Gastroesophageal sphincter (tissue), 4 donors: ENCODE data around the gene FAM114A1. TPM values are rescaled to one million over a fixed set of nuclear protein-coding genes. Genes with fewer than 3 reads are reported as not detected.

Source experiments
- ATAC-seq: fragments of 150-250 bp; one replicate; pipeline ENCODE4 v1.9.1; 2016; ENCODE audit warnings: mild to moderate bottlenecking, moderate library complexity
- H3K27ac ChIP-seq, 4 donors: fragments of 200-600 bp; sonication (generic) in 3 of 4; 1 replicate in 3 of 4; 2 replicates in 1 of 4; pipeline ENCODE4 v1.5.1; 2016 to 2019
- H3K27me3 ChIP-seq: fragments of 200-600 bp; sonication (generic); one replicate; pipeline ENCODE4 v1.5.1; 2019
- H3K36me3 ChIP-seq, 2 donors: fragments of 200-600 bp; sonication (generic); one replicate each; pipeline ENCODE4 v1.5.1; 2019; ENCODE audit warnings: control low read depth in 1 of 2
- H3K4me1 ChIP-seq, 3 donors: fragments of 200-600 bp; sonication (generic); 1 replicate in 2 of 3; 2 replicates in 1 of 3; pipeline ENCODE4 v1.5.1; 2016 to 2019; ENCODE audit warnings: control low read depth in 2 of 3
- H3K4me3 ChIP-seq, 2 donors: fragments of 200-600 bp; sonication (generic); one replicate each; pipeline ENCODE4 v1.5.1; 2019; ENCODE audit warnings: mild to moderate bottlenecking in 1 of 2, moderate library complexity in 1 of 2
- H3K9me3 ChIP-seq, 3 donors: fragments of 200-600 bp; sonication (generic); one replicate each; pipeline ENCODE4 v1.5.1; 2017 to 2019; ENCODE audit warnings: control low read depth in 2 of 3
- EP300 ChIP-seq: sonication (generic); formaldehyde crosslinking; IDR thresholded peaks from one replicate; pipeline ENCODE4 v1.6.1; 2017; ENCODE audit warnings: antibody characterized with exemption, mild to moderate bottlenecking
- POLR2A ChIP-seq, 2 donors: fragments of 450-650 bp; IDR thresholded peaks; one replicate each; pipeline ENCODE4 v1.6.1; 2017; ENCODE audit warnings: antibody characterized with exemption in 2 of 2, mild to moderate bottlenecking in 2 of 2, moderate library complexity in 1 of 2
- POLR2AphosphoS5 ChIP-seq: sonication (generic); formaldehyde crosslinking; IDR thresholded peaks from one replicate; pipeline ENCODE4 v1.6.1; 2017; ENCODE audit warnings: antibody characterized with exemption
- WGBS, 2 donors: methylation state at CpG; one replicate each; pipeline ENCODE4 v1.1.5; 2018; ENCODE audit warnings: low coverage in 1 of 2; 5-methylcytosine and 5-hydroxymethylcytosine counted together
- total RNA-seq, 4 donors: library from RNA; depleted of rRNA; stranded (reverse); fragments of >200 nt; gene quantifications; one replicate each; pipeline ENCODE4 v1.1.0, GENCODE V29; 2016
- TF ChIP-seq, protein P1 (sequence below), 4 experiments: fragments of 200-600 bp in 2 of 4; fragments of 450-650 bp in 2 of 4; sonication (generic) in 1 of 4; IDR thresholded peaks; one replicate each; pipeline ENCODE4 v1.5.1; 2017 to 2019; ENCODE audit warnings: antibody characterized with exemption in 4 of 4, mild to moderate bottlenecking in 2 of 4, moderate library complexity in 2 of 4

FAM114A1 gene
- total RNA-seq, 4 donors from 2014 or later, result 90.0 to 155 (median 98.4) TPM

DNA sequence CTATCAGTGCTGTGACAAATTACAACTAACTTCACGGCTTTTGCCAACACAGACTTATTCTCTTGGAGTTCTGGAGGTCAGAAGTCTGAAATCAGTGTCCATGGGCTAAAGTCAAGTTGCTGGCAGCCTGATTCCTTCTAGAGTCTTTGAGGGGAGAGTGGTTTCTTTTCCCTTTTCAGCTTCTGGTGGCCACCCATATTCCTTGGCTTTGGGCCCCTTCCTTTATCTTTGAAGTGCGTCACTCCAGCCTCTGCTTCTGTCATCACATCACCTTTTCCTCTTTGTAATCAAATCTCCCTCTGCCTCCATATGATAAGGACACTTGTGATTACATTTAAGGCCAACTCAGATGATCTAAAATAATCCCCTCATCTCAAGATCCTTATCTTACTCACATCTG is 9.0 kb downstream of the FAM114A1 start:
- Histone ChIP-seq H3K4me3 (no peak overlapping the region), H3K36me3 (peaks cover 0 to 41% of the 10 kb centered on the region in 2 donors), H3K9me3 (no peaks in the 10 kb centered on the region), H3K27ac (no peak overlapping the region), H3K27me3 (no peaks in the 10 kb centered on the region), H3K4me1 (peaks cover 0 to 31% (median 6%) of the 10 kb centered on the region in 3 donors)
- TF ChIP-seq EP300, result no peak
- TF ChIP-seq POLR2AphosphoS5, result no peak
- TF ChIP-seq POLR2A (IDR thresholded peaks at IDR 0.05), result no peak
- TF ChIP-seq, protein P1, sequence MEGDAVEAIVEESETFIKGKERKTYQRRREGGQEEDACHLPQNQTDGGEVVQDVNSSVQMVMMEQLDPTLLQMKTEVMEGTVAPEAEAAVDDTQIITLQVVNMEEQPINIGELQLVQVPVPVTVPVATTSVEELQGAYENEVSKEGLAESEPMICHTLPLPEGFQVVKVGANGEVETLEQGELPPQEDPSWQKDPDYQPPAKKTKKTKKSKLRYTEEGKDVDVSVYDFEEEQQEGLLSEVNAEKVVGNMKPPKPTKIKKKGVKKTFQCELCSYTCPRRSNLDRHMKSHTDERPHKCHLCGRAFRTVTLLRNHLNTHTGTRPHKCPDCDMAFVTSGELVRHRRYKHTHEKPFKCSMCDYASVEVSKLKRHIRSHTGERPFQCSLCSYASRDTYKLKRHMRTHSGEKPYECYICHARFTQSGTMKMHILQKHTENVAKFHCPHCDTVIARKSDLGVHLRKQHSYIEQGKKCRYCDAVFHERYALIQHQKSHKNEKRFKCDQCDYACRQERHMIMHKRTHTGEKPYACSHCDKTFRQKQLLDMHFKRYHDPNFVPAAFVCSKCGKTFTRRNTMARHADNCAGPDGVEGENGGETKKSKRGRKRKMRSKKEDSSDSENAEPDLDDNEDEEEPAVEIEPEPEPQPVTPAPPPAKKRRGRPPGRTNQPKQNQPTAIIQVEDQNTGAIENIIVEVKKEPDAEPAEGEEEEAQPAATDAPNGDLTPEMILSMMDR (IDR thresholded peaks at IDR 0.05), result no peak
- ATAC-seq, result no peak
- 64 to 92% methylated on average over 2 of the region's 2 CpGs for WGBS, 2 donors

- Histone ChIP-seq H3K36me3 (peaks cover 0 to 45% of the 10 kb centered on the region in 2 donors), H3K4me3 (no peak overlapping the region), H3K27me3 (no peaks in the 10 kb centered on the region), H3K27ac (no peak overlapping the region), H3K4me1 (peaks cover 0 to 9% (median 6%) of the 10 kb centered on the region in 3 donors), H3K9me3 (no peaks in the 10 kb centered on the region)
- TF ChIP-seq, protein P1 (IDR thresholded peaks at IDR 0.05), result no peak
- TF ChIP-seq POLR2AphosphoS5, result no peak
- TF ChIP-seq POLR2A (IDR thresholded peaks at IDR 0.05), result no peak
- no peak for TF ChIP-seq EP300
- WGBS, 2 donors, result 100% methylated on average over 1 to 3 of the region's 4 CpGs
- no peak for ATAC-seq
Observed at GRCh38 chr4:38884254-38884653, 16.6 kb downstream of the FAM114A1 start.

GRCh38 chr4:38889143-38889542 is 21.5 kb downstream of the FAM114A1 start:
- TF ChIP-seq, protein P1 (IDR thresholded peaks at IDR 0.05), result no peak
- no peak for TF ChIP-seq POLR2AphosphoS5
- TF ChIP-seq EP300, result no peak
- no peak for TF ChIP-seq POLR2A (IDR thresholded peaks at IDR 0.05)
- no peak for ATAC-seq
- H3K9me3 ChIP-seq, result no peaks in the 10 kb centered on the region
- 50 to 59% methylated on average over 1 of the region's 1 CpG for WGBS, 2 donors
- H3K4me1 ChIP-seq, result peaks cover 6 to 26% (median 15%) of the 10 kb centered on the region in 3 donors
- H3K36me3 ChIP-seq, result peaks cover 0 to 29% of the 10 kb centered on the region in 2 donors
- no peaks in the 10 kb centered on the region for H3K27me3 ChIP-seq
- H3K27ac ChIP-seq, result peak overlapping the region in 2 of 4 donors; percentile 56 to 60
- no peak overlapping the region for H3K4me3 ChIP-seq

GRCh38 chr4:38891051-38891983 is 23.7 kb downstream of the FAM114A1 start:
- Histone ChIP-seq H3K4me1 (peaks cover 6 to 26% (median 15%) of the 10 kb centered on the region in 3 donors), H3K27me3 (no peaks in the 10 kb centered on the region), H3K27ac (no peak overlapping the region), H3K9me3 (no peaks in the 10 kb centered on the region), H3K36me3 (peaks cover 0 to 48% of the 10 kb centered on the region in 2 donors), H3K4me3 (no peak overlapping the region)
- TF ChIP-seq, protein P1 (IDR thresholded peaks at IDR 0.05), result no peak
- no peak for TF ChIP-seq EP300
- TF ChIP-seq POLR2AphosphoS5, result no peak
- no peak for TF ChIP-seq POLR2A (IDR thresholded peaks at IDR 0.05)
- ATAC-seq, result no peak
- 89 to 94% methylated on average over 7 to 10 of the region's 10 CpGs for WGBS, 2 donors
